ENCODE data around the gene CYLD.

The CYLD gene

GRCh38 chr16:50837324-50837723 is 95.4 kb downstream of the CYLD start:
- TF ChIP-seq CTCF (IDR thresholded peaks at IDR 0.05; ENCODE audit: control insufficient read depth, insufficient read depth, low read depth, low read length, missing control alignments): no peak
- DNase-seq (ENCODE audit: low read depth): no peak
- H3K4me3 ChIP-seq (ENCODE audit: control insufficient read depth, low read depth, low read length): no peak overlapping the region

GRCh38 chr16:50838165-50838564 is 96.3 kb downstream of the CYLD start:
- DNase-seq (ENCODE audit: low read depth): no peak
- no peak overlapping the region for H3K4me3 ChIP-seq (ENCODE audit: control insufficient read depth, low read depth, low read length)
- no peak for TF ChIP-seq CTCF (IDR thresholded peaks at IDR 0.05; ENCODE audit: control insufficient read depth, insufficient read depth, low read depth, low read length, missing control alignments)

GRCh38 chr16:50838885-50839284 is 97.0 kb downstream of the CYLD start:
- no peak for DNase-seq (ENCODE audit: low read depth)

GRCh38 chr16:50839356-50839755 is 97.5 kb downstream of the CYLD start:
- no peak for TF ChIP-seq CTCF (IDR thresholded peaks at IDR 0.05; ENCODE audit: control insufficient read depth, insufficient read depth, low read depth, low read length, missing control alignments)
- no peak overlapping the region for H3K4me3 ChIP-seq (ENCODE audit: control insufficient read depth, low read depth, low read length)
- no peak for DNase-seq (ENCODE audit: low read depth)

More at GRCh38 chr16:50838885-50839284, 97.0 kb downstream of the CYLD start:
- H3K4me3 ChIP-seq (ENCODE audit: control insufficient read depth, low read depth, low read length): no peak overlapping the region
- TF ChIP-seq CTCF (IDR thresholded peaks at IDR 0.05; ENCODE audit: control insufficient read depth, insufficient read depth, low read depth, low read length, missing control alignments): no peak

- DNase-seq (ENCODE audit: low read depth): no peak
- no peak for TF ChIP-seq CTCF (IDR thresholded peaks at IDR 0.05; ENCODE audit: control insufficient read depth, insufficient read depth, low read depth, low read length, missing control alignments)
- no peak overlapping the region for H3K4me3 ChIP-seq (ENCODE audit: control insufficient read depth, low read depth, low read length)
Observed at GRCh38 chr16:50839920-50840729, 98.2 kb downstream of the CYLD start.

GRCh38 chr16:50841081-50841886 is 99.4 kb downstream of the CYLD start:
- H3K4me3 ChIP-seq (ENCODE audit: control insufficient read depth, low read depth, low read length): no peak overlapping the region
- no peak for DNase-seq (ENCODE audit: low read depth)
- TF ChIP-seq CTCF (IDR thresholded peaks at IDR 0.05; ENCODE audit: control insufficient read depth, insufficient read depth, low read depth, low read length, missing control alignments): no peak
